MCF 10A (cell line): ENCODE data around the gene FLRT1. TPM values are rescaled to one million over a fixed set of nuclear protein-coding genes. Genes with fewer than 3 reads are reported as not detected.

Experiments used
- BruUV-seq: library from RNA; stranded (reverse); fragments of 400-500 nt; replicated peaks from 2 replicates; lab custom pipeline; 2021; lab: Mats Ljungman, UMichigan
- CTCF ChIA-PET: fragments of 300-600 bp; sonication (Branson Sonifier 250); formaldehyde crosslinking; extraction: SDS; loops from one replicate; lab custom pipeline; 2021; ENCODE audit warnings: antibody characterized with exemption, inconsistent platforms; lab: Yijun Ruan, JAX
- POLR2A ChIA-PET: fragments of 300-600, 350-650 bp; sonication (Branson Sonifier 250); formaldehyde crosslinking; extraction: SDS; loops from one replicate; lab custom pipeline; 2020; ENCODE audit warnings: antibody characterized with exemption, inconsistent platforms; lab: Yijun Ruan, JAX
- DNase-seq: peaks from one replicate; pipeline ENCODE4 v3.0.0-alpha.2; 2018; ENCODE audit not compliant: unreplicated experiment
- H3K27ac Mint-ChIP-seq: one replicate; pipeline ENCODE4 v1.8.0; 2022; ENCODE audit warnings: mild to moderate bottlenecking, low read depth, mixed read lengths; ENCODE audit not compliant: unreplicated experiment
- H3K27me3 Mint-ChIP-seq: one replicate; pipeline ENCODE4 v1.8.0; 2022; ENCODE audit warnings: mixed read lengths; ENCODE audit not compliant: insufficient read depth, unreplicated experiment
- H3K36me3 Mint-ChIP-seq: one replicate; pipeline ENCODE4 v1.8.0; 2022; ENCODE audit warnings: mild to moderate bottlenecking, moderate library complexity, mixed read lengths; ENCODE audit not compliant: insufficient read depth, unreplicated experiment
- H3K4me1 Mint-ChIP-seq: one replicate; pipeline ENCODE4 v1.8.0; 2022; ENCODE audit warnings: mixed read lengths; ENCODE audit not compliant: insufficient read depth, unreplicated experiment
- H3K4me3 Mint-ChIP-seq: one replicate; pipeline ENCODE4 v1.8.0; 2022; ENCODE audit warnings: mild to moderate bottlenecking, moderate library complexity, mixed read lengths; ENCODE audit not compliant: unreplicated experiment
- H3K9me3 Mint-ChIP-seq: one replicate; pipeline ENCODE4 v1.8.0; 2022; ENCODE audit warnings: mixed read lengths; ENCODE audit not compliant: unreplicated experiment
- CTCF ChIP-seq: fragments of 200-600 bp; IDR thresholded peaks from one replicate; pipeline ENCODE4 v1.8.0; 2022; ENCODE audit warnings: antibody characterized with exemption, mild to moderate bottlenecking; ENCODE audit not compliant: unreplicated experiment
- intact Hi-C: fragments of 100-400 bp; cut with micrococcal nuclease; formaldehyde crosslinking; loops from 2 replicates; pipeline ENCODE4 v1.14.1; 2022
- total RNA-seq: library from RNA; stranded (reverse); gene quantifications from 2 replicates; pipeline ENCODE4 v1.2.3, GENCODE V29; 2022

Gene FLRT1
- total RNA-seq, 1 experiment from 2014 or later: 2.7 TPM

GRCh38 chr11:63999349-64000025, 36.2 kb upstream of the FLRT1 start:
- no peak for DNase-seq
- Mint-ChIP-seq H3K9me3 (no peaks in the 10 kb centered on the region), H3K36me3 (peaks cover 38% of the 10 kb centered on the region), H3K27ac (no peak overlapping the region), H3K4me3 (no peak overlapping the region), H3K4me1 (no peaks in the 10 kb centered on the region), H3K27me3 (no peaks in the 10 kb centered on the region)
- ChIA-PET POLR2A (interaction anchor here (1.6 kb wide), 1 partner anchor 12 kb away, joined by 4 read pairs; no protein-coding TSS in a partner anchor), CTCF (interaction anchor here (0.7 kb wide), 2 partner anchors 150 to 162 kb away, joined by 3 to 4 read pairs; no protein-coding TSS in a partner anchor)
- no TSS peak for BruUV-seq
- TF ChIP-seq CTCF: no peak
- intact Hi-C loops: loop anchor here (1.0 kb wide), 1 partner anchor 147 kb away; no protein-coding TSS in a partner anchor

GRCh38 chr11:64000026-64000739, 35.5 kb upstream of the FLRT1 start:
- CTCF ChIA-PET: interaction anchor here (0.5 to 1.2 kb wide), 4 partner anchors 75 to 149 kb away, joined by 3 to 4 read pairs (median 4); no protein-coding TSS in a partner anchor
- no peak for DNase-seq
- Mint-ChIP-seq H3K27me3 (no peaks in the 10 kb centered on the region), H3K4me3 (no peak overlapping the region), H3K36me3 (peaks cover 31% of the 10 kb centered on the region), H3K9me3 (no peaks in the 10 kb centered on the region), H3K27ac (no peak overlapping the region), H3K4me1 (no peaks in the 10 kb centered on the region)
- TF ChIP-seq CTCF: peak; percentile 29
- POLR2A ChIA-PET: no interaction called here
- intact Hi-C loops: loop anchor here (1.0 kb wide), 1 partner anchor 146 kb away; no protein-coding TSS in a partner anchor
- no TSS peak for BruUV-seq

GRCh38 chr11:64000740-64001483, 34.8 kb upstream of the FLRT1 start:
- Mint-ChIP-seq H3K36me3 (peaks cover 23% of the 10 kb centered on the region), H3K4me3 (no peak overlapping the region), H3K4me1 (no peaks in the 10 kb centered on the region), H3K27ac (no peak overlapping the region), H3K9me3 (no peaks in the 10 kb centered on the region), H3K27me3 (no peaks in the 10 kb centered on the region)
- BruUV-seq: no TSS peak
- no peak for DNase-seq
- intact Hi-C loops: loop anchor here (1.0 kb wide), 1 partner anchor 145 kb away; no protein-coding TSS in a partner anchor
- TF ChIP-seq CTCF: no peak
- ChIA-PET POLR2A (interaction anchor here (0.7 to 1.8 kb wide), 2 partner anchors 13 to 284 kb away, joined by 3 to 6 read pairs; no protein-coding TSS in a partner anchor), CTCF (interaction anchor here (0.5 to 1.2 kb wide), 4 partner anchors 74 to 148 kb away, joined by 3 to 4 read pairs (median 4); no protein-coding TSS in a partner anchor)
